Sigmoid colon (tissue), 4 donors: ENCODE measurements around the gene MT1X.

Experiments
- CTCF ChIP-seq, 4 experiments: fragments of 450-650 bp in 3 of 4; fragments of 200-600 bp in 1 of 4; IDR thresholded peaks; one replicate each; pipeline ENCODE4 v1.5.1; 2016 to 2019; ENCODE audit warnings: antibody characterized with exemption in 4 of 4, mild to moderate bottlenecking in 3 of 4, moderate library complexity in 2 of 4
- POLR2A ChIP-seq, 2 donors: fragments of 450-650 bp; IDR thresholded peaks; one replicate each; pipeline ENCODE4 v1.6.1; 2016; ENCODE audit warnings: antibody characterized with exemption in 2 of 2, mild to moderate bottlenecking in 2 of 2, moderate library complexity in 2 of 2
- POLR2AphosphoS5 ChIP-seq, 4 donors: sonication (generic); formaldehyde crosslinking; IDR thresholded peaks; one replicate each; pipeline ENCODE4 v1.6.1; 2017; ENCODE audit warnings: antibody characterized with exemption in 4 of 4

DNA sequence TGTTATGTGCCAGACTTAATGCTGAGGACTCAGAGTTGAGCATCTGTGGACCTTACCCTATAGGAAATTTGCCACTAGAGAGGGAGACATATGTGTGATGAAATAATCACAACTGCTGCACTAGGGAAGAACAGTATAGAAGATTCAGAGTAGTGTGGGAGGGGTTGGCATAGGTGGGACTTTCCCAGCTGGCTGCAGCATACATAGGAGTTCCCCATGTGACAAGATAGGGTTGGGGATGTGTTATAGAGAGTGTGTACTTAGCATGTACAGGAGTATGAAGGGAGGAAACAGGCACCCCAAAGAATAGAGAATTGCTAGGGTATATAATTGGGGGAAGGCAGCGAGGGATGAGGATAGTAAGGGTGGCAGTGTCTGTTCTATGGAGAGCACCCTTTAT lies 50.6 kb downstream of the MT1X start:
- TF ChIP-seq POLR2AphosphoS5 (IDR thresholded peaks at IDR 0.05) = no peak
- TF ChIP-seq POLR2A (IDR thresholded peaks at IDR 0.05) = no peak
- TF ChIP-seq CTCF (IDR thresholded peaks at IDR 0.05) = no peak
